ENCODE measurements around the gene SLAMF7. TPM values are rescaled to one million over a fixed set of nuclear protein-coding genes. Genes with fewer than 3 reads are reported as not detected.

The SLAMF7 gene
- total RNA-seq, 3 donors from 2014 or later: 6.4 to 12.7 (median 10.1) TPM

GRCh38 chr1:160741612-160742348 lies 2.7 kb downstream of the SLAMF7 start:
- intact Hi-C loops (cut with DNase I, micrococcal nuclease): no loop called here
- Histone ChIP-seq H3K4me3 (no peak overlapping the region), H3K36me3 (ENCODE audit: low read depth) (no peaks in the 10 kb centered on the region), H3K4me1 (ENCODE audit: low read depth) (no peaks in the 10 kb centered on the region), H3K9me3 (no peaks in the 10 kb centered on the region)
- ATAC-seq (no peak), DNase-seq (no peak)
- no peak for TF ChIP-seq CTCF (IDR thresholded peaks at IDR 0.05)

GRCh38 chr1:160742428-160743127 lies 3.5 kb downstream of the SLAMF7 start:
- no peak for ATAC-seq
- TF ChIP-seq CTCF (IDR thresholded peaks at IDR 0.05): no peak
- Histone ChIP-seq H3K4me1 (ENCODE audit: low read depth) (no peaks in the 10 kb centered on the region), H3K4me3 (no peak overlapping the region), H3K36me3 (ENCODE audit: low read depth) (no peaks in the 10 kb centered on the region), H3K9me3 (no peaks in the 10 kb centered on the region)
- DNase-seq: no peak
- intact Hi-C loops (cut with DNase I, micrococcal nuclease): no loop called here

- DNase-seq (no peak), ATAC-seq (peak; percentile 19)
- no peak for TF ChIP-seq CTCF (IDR thresholded peaks at IDR 0.05)
- intact Hi-C loops (cut with DNase I, micrococcal nuclease): no loop called here
- Histone ChIP-seq H3K4me1 (ENCODE audit: low read depth) (no peaks in the 10 kb centered on the region), H3K4me3 (no peak overlapping the region), H3K9me3 (no peaks in the 10 kb centered on the region), H3K36me3 (ENCODE audit: low read depth) (no peaks in the 10 kb centered on the region)
These were observed 4.2 kb downstream of the SLAMF7 start for GRCh38 chr1:160743266-160743665.

GRCh38 chr1:160744199-160744851 lies 5.3 kb downstream of the SLAMF7 start:
- DNase-seq: no peak
- Histone ChIP-seq H3K4me1 (ENCODE audit: low read depth) (no peaks in the 10 kb centered on the region), H3K9me3 (no peaks in the 10 kb centered on the region), H3K36me3 (ENCODE audit: low read depth) (no peaks in the 10 kb centered on the region), H3K4me3 (no peak overlapping the region)
- no peak for TF ChIP-seq CTCF (IDR thresholded peaks at IDR 0.05)
- ATAC-seq: peak; percentile 48
- intact Hi-C loops (cut with DNase I, micrococcal nuclease): no loop called here

- intact Hi-C loops (cut with DNase I, micrococcal nuclease): no loop called here
- Histone ChIP-seq H3K36me3 (ENCODE audit: low read depth) (no peaks in the 10 kb centered on the region), H3K9me3 (no peaks in the 10 kb centered on the region), H3K4me3 (no peak overlapping the region), H3K4me1 (ENCODE audit: low read depth) (no peaks in the 10 kb centered on the region)
- ATAC-seq (no peak), DNase-seq (no peak)
- TF ChIP-seq CTCF (IDR thresholded peaks at IDR 0.05): no peak
These were observed 5.9 kb downstream of the SLAMF7 start for GRCh38 chr1:160744852-160745520.
